Neural cell (in vitro differentiated cells): Measurements from ENCODE around the gene FBXL20. TPM values are rescaled to one million over a fixed set of nuclear protein-coding genes. Genes with fewer than 3 reads are reported as not detected.

Source experiments
- H2AFZ ChIP-seq: fragments of 200-600, 300-800 bp; sonication (generic), shearing (Covaris generic); 2 replicates; pipeline ENCODE4 v1.6.0; 2014; ENCODE audit warnings: low read depth, mild to moderate bottlenecking, antibody characterized with exemption, low read length, moderate library complexity
- H3F3A ChIP-seq: fragments of 200-600 bp; shearing (Covaris generic); 2 replicates; pipeline ENCODE4 v1.6.1; 2016; ENCODE audit warnings: mild to moderate bottlenecking, moderate library complexity, mixed read lengths, antibody characterized with exemption, low read length; ENCODE audit not compliant: insufficient read depth, poor library complexity, severe bottlenecking
- H3K27ac ChIP-seq: fragments of 200-600, 300-800 bp; sonication (generic), shearing (Covaris generic); 2 replicates; pipeline ENCODE4 v1.5.1; 2014; ENCODE audit warnings: mild to moderate bottlenecking, low read length, moderate library complexity
- H3K27me3 ChIP-seq: fragments of 300-800, 200-600 bp; sonication (generic), shearing (Covaris generic); 2 replicates; pipeline ENCODE4 v1.6.0; 2014; ENCODE audit warnings: mild to moderate bottlenecking, low read depth, low read length, moderate library complexity; ENCODE audit not compliant: insufficient read depth
- H3K36me3 ChIP-seq: fragments of 300-800, 200-600 bp; sonication (generic), shearing (Covaris generic); 2 replicates; pipeline ENCODE4 v1.5.1; 2014; ENCODE audit warnings: mild to moderate bottlenecking, antibody characterized with exemption, low read length, moderate library complexity; ENCODE audit not compliant: insufficient read depth
- H3K4me2 ChIP-seq: fragments of 300-800, 200-600 bp; sonication (generic), shearing (Covaris generic); 2 replicates; pipeline ENCODE4 v1.6.0; 2014; ENCODE audit warnings: mild to moderate bottlenecking, low read length
- H3K4me3 ChIP-seq: fragments of 300-800, 200-600 bp; sonication (generic), shearing (Covaris generic); 2 replicates; pipeline ENCODE4 v1.5.1; 2014; ENCODE audit warnings: mild to moderate bottlenecking, low read length, moderate library complexity
- H3K79me2 ChIP-seq: fragments of 200-600 bp; shearing (Covaris generic); replicated peaks from 2 replicates; pipeline ENCODE4 v1.6.0; 2014; ENCODE audit warnings: mild to moderate bottlenecking, low read length, moderate library complexity; ENCODE audit not compliant: insufficient read depth
- H3K9ac ChIP-seq: fragments of 300-800, 200-600 bp; sonication (generic), shearing (Covaris generic); 2 replicates; pipeline ENCODE4 v1.6.1; 2016; ENCODE audit warnings: mild to moderate bottlenecking, low read length, mixed read lengths
- H3K9me2 ChIP-seq: fragments of 200-600 bp; shearing (Covaris generic); 2 replicates; pipeline ENCODE4 v1.6.1; 2016; ENCODE audit warnings: mild to moderate bottlenecking, low read length, mixed read lengths; ENCODE audit not compliant: insufficient read depth
- H3K9me3 ChIP-seq: fragments of 200-600, 300-800 bp; sonication (generic), shearing (Covaris generic); 2 replicates; pipeline ENCODE4 v1.6.1; 2016; ENCODE audit warnings: mild to moderate bottlenecking, mixed run types, low read length, moderate library complexity, mixed read lengths
- H4K20me1 ChIP-seq: fragments of 200-600 bp; shearing (Covaris generic); 2 replicates; pipeline ENCODE4 v1.6.1; 2016; ENCODE audit warnings: mild to moderate bottlenecking, mixed run types; ENCODE audit not compliant: insufficient read depth
- EP300 ChIP-seq: fragments of 450-650 bp; conservative IDR thresholded peaks from 2 replicates; pipeline ENCODE4 v1.6.1; 2014; ENCODE audit warnings: antibody characterized with exemption, mild to moderate bottlenecking, moderate library complexity; ENCODE audit not compliant: poor library complexity, severe bottlenecking
- EZH2 ChIP-seq: fragments of 200-600, 300-800 bp; shearing (Covaris generic), sonication (generic); IDR thresholded peaks from 2 replicates; pipeline ENCODE4 v1.6.1; 2014; ENCODE audit warnings: antibody characterized with exemption, low read length, borderline replicate concordance, mild to moderate bottlenecking; ENCODE audit not compliant: insufficient read depth, poor library complexity, severe bottlenecking
- MXI1 ChIP-seq: fragments of 450-650 bp; conservative IDR thresholded peaks from 2 replicates; pipeline ENCODE4 v1.6.1; 2014; ENCODE audit warnings: antibody characterized with exemption, mild to moderate bottlenecking; ENCODE audit not compliant: poor library complexity, severe bottlenecking
- POLR2AphosphoS5 ChIP-seq: IDR thresholded peaks from 2 replicates; pipeline ENCODE4 v1.6.1; 2012
- RAD21 ChIP-seq: fragments of 450-650 bp; conservative IDR thresholded peaks from 2 replicates; pipeline ENCODE4 v1.6.1; 2014; ENCODE audit warnings: antibody characterized with exemption, mild to moderate bottlenecking, moderate library complexity
- SMC3 ChIP-seq: fragments of 450-650 bp; conservative IDR thresholded peaks from 2 replicates; pipeline ENCODE4 v1.6.1; 2014; ENCODE audit warnings: antibody characterized with exemption, mild to moderate bottlenecking, moderate library complexity; ENCODE audit not compliant: poor library complexity
- TAF1 ChIP-seq: IDR thresholded peaks from 2 replicates; pipeline ENCODE4 v1.6.1; 2012; ENCODE audit warnings: low read depth
- polyA plus RNA-seq: library from polyadenylated mRNA; depleted of rRNA; stranded (reverse); fragments of >200 nt; gene quantifications from 2 replicates; pipeline ENCODE4 v1.2.3, GENCODE V29; 2014
- TF ChIP-seq, protein P1 (sequence below): fragments of 450-650 bp; IDR thresholded peaks from 2 replicates; pipeline ENCODE4 v1.5.1; 2014; ENCODE audit warnings: antibody characterized with exemption, mild to moderate bottlenecking, moderate library complexity; ENCODE audit not compliant: poor library complexity, severe bottlenecking
- TF ChIP-seq, protein P2 (sequence below): IDR thresholded peaks from 2 replicates; pipeline ENCODE4 v1.6.1; 2012; ENCODE audit warnings: borderline replicate concordance

The FBXL20 gene
- polyA plus RNA-seq, 1 donor from 2014 or later, result 12.0 TPM

DNA sequence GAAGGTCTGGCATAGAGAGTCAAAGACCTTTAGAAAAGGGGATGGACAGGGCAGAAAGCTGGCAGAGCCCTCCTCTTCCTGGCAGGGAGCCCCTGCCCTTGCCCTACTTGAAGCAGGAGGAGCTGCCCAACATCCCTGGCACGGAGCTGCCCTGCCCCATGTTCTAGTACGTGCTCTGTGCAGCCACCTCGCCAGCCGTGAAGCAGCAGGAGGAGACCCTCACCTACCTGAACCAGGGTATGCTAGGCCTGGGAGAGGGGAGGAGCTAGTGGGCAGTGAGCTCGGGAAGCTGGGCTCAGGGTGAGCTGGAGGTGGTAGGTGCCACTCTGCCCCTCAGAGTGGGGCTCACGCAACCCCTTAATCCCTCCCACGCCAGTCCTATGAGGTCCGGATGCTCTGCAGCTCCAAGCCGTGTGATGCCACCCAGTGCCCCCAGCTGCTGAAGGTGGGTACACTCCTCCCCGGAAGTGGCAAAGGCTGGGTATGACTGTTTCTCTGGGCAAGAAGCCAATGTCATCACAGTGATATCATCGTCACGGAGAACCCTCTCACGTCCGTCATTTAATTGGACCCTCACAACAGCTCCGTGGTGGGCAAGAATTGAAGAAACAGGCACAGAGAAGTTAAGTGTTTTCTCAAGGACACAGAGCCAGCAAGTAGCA, 163.0 kb downstream of the FBXL20 start:
- no peak overlapping the region for H3K4me2 ChIP-seq
- no peak overlapping the region for H3K4me3 ChIP-seq
- H3K9ac ChIP-seq, result no peak overlapping the region
- no peaks in the 10 kb centered on the region for H3K79me2 ChIP-seq
- no peak overlapping the region for H3K27ac ChIP-seq
- H3K9me2 ChIP-seq, result no peaks in the 10 kb centered on the region
- no peaks in the 10 kb centered on the region for H4K20me1 ChIP-seq
- no peak overlapping the region for H2AFZ ChIP-seq
- no peaks in the 10 kb centered on the region for H3F3A ChIP-seq
- no peaks in the 10 kb centered on the region for H3K9me3 ChIP-seq
- H3K36me3 ChIP-seq, result no peaks in the 10 kb centered on the region
- TF ChIP-seq MXI1, result no peak
- TF ChIP-seq EP300, result no peak
- no peaks in the 10 kb centered on the region for H3K27me3 ChIP-seq

DNA sequence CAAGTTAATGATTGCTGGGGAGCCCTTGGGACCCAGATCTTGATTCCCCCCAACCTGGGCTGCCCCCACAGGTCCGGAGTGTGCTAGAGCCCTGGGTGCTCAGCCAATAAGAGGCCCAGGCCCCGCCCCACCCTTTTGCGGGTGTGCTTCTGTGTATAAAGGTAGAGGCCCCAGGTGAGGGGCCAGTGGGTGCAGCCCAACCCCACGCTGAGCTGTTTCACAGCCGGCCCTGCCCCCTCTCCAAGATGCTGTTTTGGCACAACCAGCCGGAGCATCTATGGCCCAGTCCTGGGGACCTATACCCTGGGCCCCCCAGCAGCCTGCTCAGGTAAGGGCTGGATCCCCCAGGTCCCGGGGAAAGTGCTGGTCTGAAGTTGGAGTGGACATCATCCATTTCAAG, 163.8 kb downstream of the FBXL20 start:
- H3K4me3 ChIP-seq, result no peak overlapping the region
- H3K79me2 ChIP-seq, result no peaks in the 10 kb centered on the region
- no peaks in the 10 kb centered on the region for H3K27me3 ChIP-seq
- no peak overlapping the region for H3K27ac ChIP-seq
- H3K9me2 ChIP-seq, result no peaks in the 10 kb centered on the region
- H3F3A ChIP-seq, result no peaks in the 10 kb centered on the region
- no peaks in the 10 kb centered on the region for H3K9me3 ChIP-seq
- H3K4me2 ChIP-seq, result no peak overlapping the region
- TF ChIP-seq EP300 (no peak), EZH2 (no peak), MXI1 (no peak), POLR2AphosphoS5 (no peak), SMC3 (no peak), RAD21 (no peak), TAF1 (no peak)
- TF ChIP-seq, protein P1, sequence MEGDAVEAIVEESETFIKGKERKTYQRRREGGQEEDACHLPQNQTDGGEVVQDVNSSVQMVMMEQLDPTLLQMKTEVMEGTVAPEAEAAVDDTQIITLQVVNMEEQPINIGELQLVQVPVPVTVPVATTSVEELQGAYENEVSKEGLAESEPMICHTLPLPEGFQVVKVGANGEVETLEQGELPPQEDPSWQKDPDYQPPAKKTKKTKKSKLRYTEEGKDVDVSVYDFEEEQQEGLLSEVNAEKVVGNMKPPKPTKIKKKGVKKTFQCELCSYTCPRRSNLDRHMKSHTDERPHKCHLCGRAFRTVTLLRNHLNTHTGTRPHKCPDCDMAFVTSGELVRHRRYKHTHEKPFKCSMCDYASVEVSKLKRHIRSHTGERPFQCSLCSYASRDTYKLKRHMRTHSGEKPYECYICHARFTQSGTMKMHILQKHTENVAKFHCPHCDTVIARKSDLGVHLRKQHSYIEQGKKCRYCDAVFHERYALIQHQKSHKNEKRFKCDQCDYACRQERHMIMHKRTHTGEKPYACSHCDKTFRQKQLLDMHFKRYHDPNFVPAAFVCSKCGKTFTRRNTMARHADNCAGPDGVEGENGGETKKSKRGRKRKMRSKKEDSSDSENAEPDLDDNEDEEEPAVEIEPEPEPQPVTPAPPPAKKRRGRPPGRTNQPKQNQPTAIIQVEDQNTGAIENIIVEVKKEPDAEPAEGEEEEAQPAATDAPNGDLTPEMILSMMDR, result no peak
- TF ChIP-seq, protein P2, sequence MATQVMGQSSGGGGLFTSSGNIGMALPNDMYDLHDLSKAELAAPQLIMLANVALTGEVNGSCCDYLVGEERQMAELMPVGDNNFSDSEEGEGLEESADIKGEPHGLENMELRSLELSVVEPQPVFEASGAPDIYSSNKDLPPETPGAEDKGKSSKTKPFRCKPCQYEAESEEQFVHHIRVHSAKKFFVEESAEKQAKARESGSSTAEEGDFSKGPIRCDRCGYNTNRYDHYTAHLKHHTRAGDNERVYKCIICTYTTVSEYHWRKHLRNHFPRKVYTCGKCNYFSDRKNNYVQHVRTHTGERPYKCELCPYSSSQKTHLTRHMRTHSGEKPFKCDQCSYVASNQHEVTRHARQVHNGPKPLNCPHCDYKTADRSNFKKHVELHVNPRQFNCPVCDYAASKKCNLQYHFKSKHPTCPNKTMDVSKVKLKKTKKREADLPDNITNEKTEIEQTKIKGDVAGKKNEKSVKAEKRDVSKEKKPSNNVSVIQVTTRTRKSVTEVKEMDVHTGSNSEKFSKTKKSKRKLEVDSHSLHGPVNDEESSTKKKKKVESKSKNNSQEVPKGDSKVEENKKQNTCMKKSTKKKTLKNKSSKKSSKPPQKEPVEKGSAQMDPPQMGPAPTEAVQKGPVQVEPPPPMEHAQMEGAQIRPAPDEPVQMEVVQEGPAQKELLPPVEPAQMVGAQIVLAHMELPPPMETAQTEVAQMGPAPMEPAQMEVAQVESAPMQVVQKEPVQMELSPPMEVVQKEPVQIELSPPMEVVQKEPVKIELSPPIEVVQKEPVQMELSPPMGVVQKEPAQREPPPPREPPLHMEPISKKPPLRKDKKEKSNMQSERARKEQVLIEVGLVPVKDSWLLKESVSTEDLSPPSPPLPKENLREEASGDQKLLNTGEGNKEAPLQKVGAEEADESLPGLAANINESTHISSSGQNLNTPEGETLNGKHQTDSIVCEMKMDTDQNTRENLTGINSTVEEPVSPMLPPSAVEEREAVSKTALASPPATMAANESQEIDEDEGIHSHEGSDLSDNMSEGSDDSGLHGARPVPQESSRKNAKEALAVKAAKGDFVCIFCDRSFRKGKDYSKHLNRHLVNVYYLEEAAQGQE, result no peak
- no peaks in the 10 kb centered on the region for H4K20me1 ChIP-seq
- H3K36me3 ChIP-seq, result no peaks in the 10 kb centered on the region
- no peak overlapping the region for H3K9ac ChIP-seq
- H2AFZ ChIP-seq, result no peak overlapping the region
